ENCODE data around the gene ERP27.

DNA sequence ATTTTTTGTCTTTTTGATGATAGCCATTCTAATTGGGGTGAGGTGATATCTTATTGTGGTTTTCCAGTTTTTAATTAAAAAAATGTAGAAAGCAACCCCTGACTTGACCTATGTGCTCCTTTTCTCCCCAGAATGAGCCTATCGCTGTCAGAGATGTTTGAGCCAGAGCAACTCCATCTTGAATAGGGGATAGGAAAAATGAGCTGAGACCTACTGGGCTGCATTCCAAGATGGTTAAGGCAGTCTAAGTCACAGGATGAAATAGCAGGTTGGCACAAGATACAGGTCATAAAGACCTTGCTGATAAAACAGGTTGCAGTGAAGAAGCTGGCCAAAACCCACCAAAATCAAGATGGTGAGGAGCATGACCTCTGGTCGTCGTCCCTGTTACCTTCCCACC, 13.8 kb downstream of the ERP27 start:
- TF ChIP-seq, protein P1, sequence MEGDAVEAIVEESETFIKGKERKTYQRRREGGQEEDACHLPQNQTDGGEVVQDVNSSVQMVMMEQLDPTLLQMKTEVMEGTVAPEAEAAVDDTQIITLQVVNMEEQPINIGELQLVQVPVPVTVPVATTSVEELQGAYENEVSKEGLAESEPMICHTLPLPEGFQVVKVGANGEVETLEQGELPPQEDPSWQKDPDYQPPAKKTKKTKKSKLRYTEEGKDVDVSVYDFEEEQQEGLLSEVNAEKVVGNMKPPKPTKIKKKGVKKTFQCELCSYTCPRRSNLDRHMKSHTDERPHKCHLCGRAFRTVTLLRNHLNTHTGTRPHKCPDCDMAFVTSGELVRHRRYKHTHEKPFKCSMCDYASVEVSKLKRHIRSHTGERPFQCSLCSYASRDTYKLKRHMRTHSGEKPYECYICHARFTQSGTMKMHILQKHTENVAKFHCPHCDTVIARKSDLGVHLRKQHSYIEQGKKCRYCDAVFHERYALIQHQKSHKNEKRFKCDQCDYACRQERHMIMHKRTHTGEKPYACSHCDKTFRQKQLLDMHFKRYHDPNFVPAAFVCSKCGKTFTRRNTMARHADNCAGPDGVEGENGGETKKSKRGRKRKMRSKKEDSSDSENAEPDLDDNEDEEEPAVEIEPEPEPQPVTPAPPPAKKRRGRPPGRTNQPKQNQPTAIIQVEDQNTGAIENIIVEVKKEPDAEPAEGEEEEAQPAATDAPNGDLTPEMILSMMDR (IDR thresholded peaks at IDR 0.05; ENCODE audit: insufficient read depth, low read depth, low read length) = no peak
- no peak for TF ChIP-seq EZH2 (IDR thresholded peaks at IDR 0.05; ENCODE audit: insufficient read depth, low read length)

Data from astrocyte (in vitro differentiated cells and primary cell).